NCI-H1417 (cell line): ENCODE data around the gene CACNA1D.
A peak's percentile ranks its signal among the peaks of the same experiment; 100 is the strongest.
"Not testable (repeated sequence)": the region's sequence is repeated elsewhere in the genome, so short reads cannot be mapped to it uniquely, and the experiment has no call there.

Experiments
- DNase-seq, 3 experiments: peaks; one replicate each; lab custom pipeline; 2025; lab: John Stamatoyannopoulos, UW

CACNA1D gene

GRCh38 chr3:53493963-53494791 is at the start of gene CACNA1D:
TSS of gene CACNA1D (plus strand) at chr3:53494611. CDS start at chr3:53495167, 556 bp downstream.
- DNase-seq: peak; percentile 53 to 71 (median 60)

- no peak for DNase-seq
These were observed 37.3 kb upstream of the CACNA1D start for GRCh38 chr3:53457068-53457467.

DNA sequence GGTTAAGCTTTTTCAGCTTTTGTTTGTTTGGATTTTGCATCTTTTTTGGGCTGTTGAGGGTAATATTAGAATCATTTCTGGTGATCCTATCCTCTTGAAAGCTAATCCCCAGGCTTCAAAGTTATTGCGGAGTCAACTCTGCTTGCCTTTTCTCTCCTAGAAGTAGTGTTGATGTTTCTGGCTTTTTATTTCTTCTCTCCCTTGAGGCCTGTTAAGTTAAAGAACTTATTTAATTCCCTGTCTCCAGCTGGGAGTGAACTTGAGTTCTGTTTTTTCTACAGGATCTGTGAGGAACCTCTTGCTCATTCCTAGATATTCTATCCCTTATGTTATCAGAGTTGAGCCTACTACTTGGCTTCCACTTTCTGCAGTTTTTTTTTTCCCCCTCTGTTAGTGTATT is 34.1 kb upstream of the CACNA1D start:
- no peak for DNase-seq

GRCh38 chr3:53464424-53464823 is 30.0 kb upstream of the CACNA1D start:
- DNase-seq: no peak

GRCh38 chr3:53469758-53470157 is 24.7 kb upstream of the CACNA1D start:
- DNase-seq: not testable (repeated sequence)

DNA sequence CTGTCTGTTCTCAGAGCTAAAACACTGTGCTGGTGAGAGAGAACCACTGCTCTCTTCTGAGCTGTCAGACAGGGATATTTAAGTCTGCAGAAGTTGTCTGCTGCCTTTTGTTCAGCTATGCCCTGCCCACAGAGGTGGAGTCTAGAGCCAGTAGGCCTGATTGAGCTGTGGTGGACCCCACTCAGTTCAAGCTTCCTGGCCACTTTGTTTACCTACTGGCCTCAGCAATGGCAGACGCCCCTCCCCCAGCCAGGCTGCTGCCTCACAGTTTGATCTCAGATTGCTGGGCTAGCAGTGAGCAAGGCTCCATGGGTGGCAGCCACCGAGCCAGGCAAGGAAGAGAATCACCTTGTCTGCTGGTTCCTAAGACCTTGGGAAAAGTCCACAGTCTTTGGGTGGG is 21.0 kb upstream of the CACNA1D start:
- DNase-seq: no peak

DNA sequence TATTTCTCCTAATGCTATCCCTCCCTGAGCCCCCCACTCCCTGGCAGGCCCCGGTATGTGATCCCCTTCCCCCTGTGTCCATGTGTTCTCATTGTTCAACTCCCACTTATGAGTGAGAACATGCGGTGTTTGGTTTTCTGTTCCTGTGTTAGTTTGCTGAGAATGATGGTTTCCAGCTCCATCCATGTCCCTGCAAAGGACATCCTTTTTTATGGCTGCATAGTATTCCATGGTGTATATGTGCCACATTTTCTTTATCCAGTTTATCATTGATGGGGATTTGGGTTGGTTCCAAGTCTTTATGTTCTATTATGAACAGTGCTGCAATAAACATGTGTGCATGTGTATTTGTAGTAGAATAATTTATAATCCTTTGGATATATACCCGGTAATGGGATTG is 18.0 kb upstream of the CACNA1D start:
- DNase-seq: not testable (repeated sequence)

- not testable (repeated sequence) for DNase-seq
These were observed 16.7 kb upstream of the CACNA1D start for GRCh38 chr3:53477689-53478088.

DNA sequence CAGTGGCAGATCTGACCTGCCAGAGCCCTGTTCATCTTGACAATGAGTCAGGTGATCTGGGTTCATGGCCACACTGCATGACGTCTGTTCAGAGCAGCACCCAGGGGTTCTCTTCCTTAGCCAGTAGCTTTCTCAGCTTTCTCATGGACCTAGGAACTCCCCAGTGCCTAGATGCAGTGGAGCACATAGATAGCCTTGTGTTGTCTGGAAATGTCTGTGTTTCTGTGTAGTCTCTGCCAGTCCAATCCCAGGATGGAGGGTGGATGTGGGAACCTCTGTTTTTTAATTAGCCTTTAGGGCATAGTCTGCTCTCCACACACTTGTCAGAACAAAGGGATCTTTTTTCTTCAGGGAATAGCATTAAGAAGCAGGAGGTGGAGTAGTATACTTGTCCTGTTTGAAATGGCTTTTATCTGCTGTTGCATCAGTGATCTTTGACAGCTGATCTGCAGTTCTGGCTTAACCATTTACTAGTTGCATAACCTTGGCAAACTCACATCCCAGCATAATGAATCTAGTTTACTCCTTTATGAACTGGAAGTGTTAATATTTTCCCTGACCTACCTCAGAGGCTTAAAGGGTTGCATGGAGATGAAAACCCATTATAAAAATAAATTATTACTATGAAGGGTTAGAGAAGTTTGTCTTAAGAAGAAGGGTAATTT is 16.1 kb upstream of the CACNA1D start:
- DNase-seq: peak in 1 of 3 experiments; percentile 10

GRCh38 chr3:53478921-53479664 is 15.3 kb upstream of the CACNA1D start:
- peak in 1 of 3 experiments; percentile 28 for DNase-seq

DNA sequence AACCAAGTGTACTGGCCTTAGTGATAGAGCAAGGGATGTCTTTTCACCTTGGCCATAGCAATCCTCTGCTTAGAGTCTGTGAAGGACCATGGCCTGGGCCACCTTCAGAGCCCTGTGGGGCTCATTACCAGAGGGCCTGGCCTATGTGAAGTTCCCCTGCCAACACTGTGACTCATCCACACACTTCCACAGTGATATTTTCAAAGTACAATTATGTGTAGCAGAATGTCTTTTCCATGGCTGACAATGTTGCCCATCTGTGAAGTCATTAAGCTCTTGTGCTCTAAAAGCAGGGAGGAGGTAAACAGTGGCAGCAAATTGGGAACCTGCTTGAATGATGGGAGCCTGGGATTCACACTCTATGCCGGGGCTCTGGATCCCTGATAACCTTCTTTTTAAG is 12.2 kb upstream of the CACNA1D start:
- DNase-seq: no peak

GRCh38 chr3:53483821-53484220 is 10.6 kb upstream of the CACNA1D start:
- no peak for DNase-seq

DNA sequence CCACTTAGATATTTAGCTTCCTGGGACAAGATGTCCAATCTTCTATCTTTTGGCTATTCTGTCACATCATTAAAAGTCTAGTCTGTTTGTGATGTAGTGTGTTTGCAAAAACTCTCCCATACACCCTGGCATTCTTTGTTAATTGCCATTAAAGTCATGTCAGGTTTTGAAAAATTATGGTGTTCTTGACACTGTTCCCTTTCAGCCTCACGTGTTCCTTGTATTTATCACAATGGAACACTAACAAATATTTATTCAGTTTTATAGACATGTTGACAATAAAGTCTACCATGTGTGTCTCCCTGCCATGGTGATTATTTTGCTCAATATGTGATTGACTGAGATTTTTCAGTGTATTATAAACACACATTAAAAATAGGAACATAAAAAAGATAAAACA is 9.4 kb upstream of the CACNA1D start:
- DNase-seq: peak in 1 of 3 experiments; percentile 14

DNA sequence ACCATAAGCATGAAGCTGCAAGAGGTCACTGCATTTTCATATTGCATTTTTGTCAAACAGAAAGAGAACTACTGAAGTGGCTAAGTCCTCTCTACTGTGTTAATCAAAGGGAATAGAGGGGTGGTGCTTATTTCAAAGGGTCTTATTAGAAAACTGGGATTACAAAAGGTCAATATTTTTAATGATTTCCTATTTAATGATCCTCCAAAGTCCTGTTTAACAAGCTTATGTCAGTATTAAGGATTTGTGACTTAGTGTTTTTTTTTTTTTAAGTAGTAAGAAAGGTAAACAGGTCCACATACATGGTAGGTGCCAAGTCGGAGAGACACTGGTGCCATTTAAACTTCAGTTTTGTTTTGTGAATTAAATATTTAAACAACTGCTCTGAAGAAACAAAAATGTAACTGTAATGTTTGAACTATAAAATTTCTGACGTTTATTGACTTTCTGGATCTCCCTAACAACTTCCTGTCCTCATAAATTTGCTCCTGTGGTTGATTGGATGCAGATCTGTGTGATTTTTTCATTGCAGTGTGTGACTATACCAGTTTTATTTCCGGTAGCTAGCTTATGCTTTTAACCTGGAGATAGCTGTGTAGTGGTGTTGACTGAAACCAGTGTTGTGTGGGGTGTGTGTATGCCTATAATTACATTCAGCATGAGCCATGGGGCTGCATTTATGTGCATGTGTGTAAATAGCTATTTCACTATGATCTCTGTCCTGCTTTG is 8.6 kb upstream of the CACNA1D start:
- peak in 2 of 3 experiments; percentile 16 to 57 for DNase-seq

DNA sequence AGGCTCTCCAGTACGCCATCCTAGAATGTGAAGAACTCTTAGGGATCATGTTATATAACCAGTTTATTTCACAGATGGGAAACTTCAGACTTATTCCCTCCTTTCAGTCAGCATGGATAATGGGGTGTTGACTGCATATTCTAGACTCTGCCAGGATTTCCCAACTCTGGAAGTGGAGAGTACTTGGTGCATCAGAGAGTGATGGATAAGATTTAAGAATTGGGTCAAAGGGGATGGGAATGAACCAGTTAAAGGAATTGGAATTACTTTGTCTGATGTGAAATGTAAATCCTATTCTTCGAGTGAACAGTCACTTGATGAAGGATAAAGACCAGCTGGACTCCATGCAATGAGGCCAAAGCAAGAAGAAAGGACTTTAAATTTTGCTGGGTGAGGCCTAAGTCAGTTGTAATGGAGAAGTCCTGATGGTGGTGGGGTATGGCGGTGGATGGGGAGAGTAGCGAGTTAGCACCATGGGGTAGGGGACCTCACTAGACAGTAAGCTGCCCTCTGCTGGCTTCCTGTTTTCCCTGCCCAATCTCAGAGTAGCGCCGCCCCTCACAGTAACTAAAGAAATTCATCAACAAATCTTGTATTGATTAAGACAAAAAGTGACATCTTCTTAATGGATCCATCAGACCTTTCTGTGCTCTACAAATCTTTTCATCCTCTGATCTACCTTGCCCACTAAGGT is 7.3 kb upstream of the CACNA1D start:
- no peak for DNase-seq

DNA sequence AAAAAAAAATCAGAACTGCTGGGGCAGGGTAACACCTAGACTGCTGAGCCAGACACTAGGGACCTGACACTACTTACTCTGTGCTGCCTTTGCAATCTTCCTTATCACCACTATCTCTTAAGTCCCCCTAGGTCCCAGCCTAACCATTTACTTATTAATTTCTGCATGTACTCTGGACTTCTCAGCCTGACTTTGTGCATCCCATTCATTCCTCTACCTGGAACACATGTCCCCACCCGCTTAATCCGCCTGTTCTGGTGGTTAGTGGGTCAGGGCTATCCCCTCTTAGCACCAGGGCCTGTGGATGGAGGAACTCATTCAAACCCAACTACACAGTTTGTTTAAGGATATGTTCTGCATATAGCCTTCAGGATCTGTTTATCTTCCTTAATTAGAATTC is 5.0 kb upstream of the CACNA1D start:
- peak in 1 of 3 experiments; percentile 30 for DNase-seq

- DNase-seq: peak in 2 of 3 experiments; percentile 37 to 80
These were observed 4.5 kb upstream of the CACNA1D start for GRCh38 chr3:53489787-53490458.

DNA sequence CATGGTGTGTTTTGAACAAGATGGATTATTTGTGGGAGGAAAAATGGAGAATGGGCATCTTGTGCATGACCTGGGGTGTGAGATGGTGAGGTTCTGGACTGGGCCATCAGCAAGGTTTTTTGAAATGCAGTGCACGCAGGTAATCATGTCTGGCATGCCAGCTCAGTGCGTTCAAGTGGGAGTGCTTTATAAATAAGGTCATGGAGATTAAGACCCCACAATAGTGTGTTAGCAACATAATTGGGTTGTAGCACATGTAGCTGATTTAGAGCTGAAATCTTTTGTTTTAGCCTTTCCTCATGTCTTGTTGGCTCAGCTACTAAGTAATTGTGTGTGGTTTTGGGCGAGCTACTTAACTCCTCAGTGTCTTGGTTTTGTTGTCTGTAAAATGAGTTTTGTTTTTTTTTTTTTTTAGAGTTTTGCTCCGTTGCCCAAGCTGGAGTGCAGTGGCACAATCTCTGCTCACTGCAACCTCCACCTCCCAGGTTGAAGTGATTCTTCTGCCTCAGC is 3.9 kb upstream of the CACNA1D start:
- DNase-seq: no peak

- DNase-seq: no peak
These were observed 3.1 kb upstream of the CACNA1D start for GRCh38 chr3:53491276-53491675.

GRCh38 chr3:53493595-53493962 is 832 bp upstream of the CACNA1D start:
- no peak for DNase-seq

DNA sequence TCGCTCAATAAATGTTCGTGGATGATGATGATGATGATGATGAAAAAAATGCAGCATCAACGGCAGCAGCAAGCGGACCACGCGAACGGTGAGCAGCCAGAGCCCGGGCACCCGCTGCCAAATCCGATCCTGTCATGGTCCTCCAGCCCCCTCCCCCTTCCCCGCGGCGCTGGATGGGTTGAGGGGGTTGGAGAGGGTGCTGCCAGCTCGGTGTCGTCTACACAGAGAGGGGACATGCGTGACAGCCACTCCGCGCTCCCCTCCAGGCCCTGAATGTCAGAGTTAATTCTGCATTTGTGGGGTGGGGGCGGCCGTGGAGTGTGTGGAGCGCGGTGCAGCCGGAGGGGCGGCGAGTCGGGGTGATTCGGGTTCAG is 722 bp downstream of the CACNA1D start:
- peak in 1 of 3 experiments; percentile 33 for DNase-seq
